ENCODE results near the gene RPS19BP1. TPM values are rescaled to one million over a fixed set of nuclear protein-coding genes. Genes with fewer than 3 reads are reported as not detected.

RPS19BP1 gene
- polyA plus RNA-seq, 1 experiment: 66.7 TPM

GRCh38 chr22:39534092-39534506, 1.6 kb upstream of the RPS19BP1 start:
- TF ChIP-seq CTCF (IDR thresholded peaks at IDR 0.05; ENCODE audit: insufficient read depth, low read depth, low read length): no peak

GRCh38 chr22:39530692-39531331, 1.7 kb downstream of the RPS19BP1 start:
- CTCF ChIA-PET: interaction anchor here (0.7 to 24.6 kb wide), 15 partner anchors 10 to 661 kb away, joined by 3 to 476 read pairs (median 4); partner anchors contain the start of genes PDGFB and RPL3
- Histone ChIP-seq H3K27me3 (ENCODE audit: control insufficient read depth, insufficient read depth, low read length) (no peaks in the 10 kb centered on the region; the same call in 1 of the 2 replicates), H3K4me3 (ENCODE audit: low read depth, low read length) (no peak overlapping the region), H3K36me3 (ENCODE audit: control insufficient read depth, insufficient read depth, low read length) (peaks cover 14% of the 10 kb centered on the region)
- peak; percentile 32; the same call in 1 of the 2 replicates for TF ChIP-seq CTCF (IDR thresholded peaks at IDR 0.05; ENCODE audit: insufficient read depth, low read depth, low read length)
- DNase-seq (ENCODE audit: low read depth): no peak
- POLR2A ChIA-PET: no interaction called here

More at GRCh38 chr22:39534092-39534506, 1.6 kb upstream of the RPS19BP1 start:
- no peak overlapping the region for H3K4me3 ChIP-seq (ENCODE audit: low read depth, low read length)
- H3K27me3 ChIP-seq (ENCODE audit: control insufficient read depth, insufficient read depth, low read length): no peaks in the 10 kb centered on the region; the same call in 1 of the 2 replicates
- H3K36me3 ChIP-seq (ENCODE audit: control insufficient read depth, insufficient read depth, low read length): peaks cover 8% of the 10 kb centered on the region
- DNase-seq (ENCODE audit: low read depth): no peak
- ChIA-PET POLR2A (no interaction called here), CTCF (interaction anchor here (0.7 to 24.6 kb wide), 20 partner anchors 11 to 830 kb away, joined by 3 to 476 read pairs (median 4); no protein-coding TSS in a partner anchor)

- CTCF ChIA-PET: interaction anchor here (0.6 to 24.6 kb wide), 14 partner anchors 9 to 1004 kb away, joined by 3 to 476 read pairs (median 10); partner anchors contain the start of genes PDGFB and RPL3
- H3K27me3 ChIP-seq (ENCODE audit: control insufficient read depth, insufficient read depth, low read length): no peaks in the 10 kb centered on the region
- H3K36me3 ChIP-seq (ENCODE audit: control insufficient read depth, insufficient read depth, low read length): peaks cover 14% of the 10 kb centered on the region
- DNase-seq (ENCODE audit: low read depth): no peak
- H3K4me3 ChIP-seq (ENCODE audit: low read depth, low read length): no peak overlapping the region
- no peak for TF ChIP-seq CTCF (IDR thresholded peaks at IDR 0.05; ENCODE audit: insufficient read depth, low read depth, low read length)
- POLR2A ChIA-PET: no interaction called here
Measured at GRCh38 chr22:39530116-39530515, 2.4 kb downstream of the RPS19BP1 start.

GRCh38 chr22:39529487-39529851, 3.1 kb downstream of the RPS19BP1 start:
- no peak for DNase-seq (ENCODE audit: low read depth)
- TF ChIP-seq CTCF (IDR thresholded peaks at IDR 0.05; ENCODE audit: insufficient read depth, low read depth, low read length): no peak
- CTCF ChIA-PET: interaction anchor here (0.6 to 24.6 kb wide), 36 partner anchors 8 to 1005 kb away, joined by 3 to 476 read pairs (median 5); partner anchors contain the start of genes MIEF1, RPL3, SYNGR1 and TAB1
- no peak overlapping the region for H3K4me3 ChIP-seq (ENCODE audit: low read depth, low read length)
- POLR2A ChIA-PET: interaction anchor here (1.0 to 1.4 kb wide), 2 partner anchors 10 to 212 kb away, joined by 3 to 5 read pairs; no protein-coding TSS in a partner anchor
- H3K36me3 ChIP-seq (ENCODE audit: control insufficient read depth, insufficient read depth, low read length): peaks cover 14% of the 10 kb centered on the region
- no peaks in the 10 kb centered on the region for H3K27me3 ChIP-seq (ENCODE audit: control insufficient read depth, insufficient read depth, low read length)

GRCh38 chr22:39528681-39529486, 3.7 kb downstream of the RPS19BP1 start:
- H3K4me3 ChIP-seq (ENCODE audit: low read depth, low read length): no peak overlapping the region
- POLR2A ChIA-PET: interaction anchor here (0.6 to 1.4 kb wide), 4 partner anchors 9 to 649 kb away, joined by 3 to 5 read pairs (median 4); partner anchors contain the start of gene TNRC6B

More at GRCh38 chr22:39528681-39529486, 3.7 kb downstream of the RPS19BP1 start:
- CTCF ChIA-PET: interaction anchor here (0.5 to 24.6 kb wide), 42 partner anchors 9 to 810 kb away, joined by 3 to 476 read pairs (median 4); partner anchors contain the start of genes ATF4, MIEF1, RPL3 and SYNGR1
- no peak for DNase-seq (ENCODE audit: low read depth)
- Histone ChIP-seq H3K27me3 (ENCODE audit: control insufficient read depth, insufficient read depth, low read length) (no peaks in the 10 kb centered on the region), H3K36me3 (ENCODE audit: control insufficient read depth, insufficient read depth, low read length) (peaks cover 19% of the 10 kb centered on the region)
- TF ChIP-seq CTCF (IDR thresholded peaks at IDR 0.05; ENCODE audit: insufficient read depth, low read depth, low read length): peak; percentile 99

Data from BJ (cell line).